Vagina (tissue), 2 donors: Measurements from ENCODE around the gene CLEC16A.

Experiments used
- CTCF ChIP-seq, 3 experiments: fragments of 450-650 bp in 2 of 3; fragments of 200-600 bp in 1 of 3; sonication (generic) in 1 of 3; IDR thresholded peaks; one replicate each; pipeline ENCODE4 v1.5.1; 2017 to 2019; ENCODE audit warnings: antibody characterized with exemption in 3 of 3, mild to moderate bottlenecking in 2 of 3, moderate library complexity in 2 of 3
- POLR2A ChIP-seq, 2 donors: fragments of 450-650 bp; IDR thresholded peaks; one replicate each; pipeline ENCODE4 v1.6.1; 2017; ENCODE audit warnings: antibody characterized with exemption in 2 of 2, mild to moderate bottlenecking in 2 of 2, moderate library complexity in 2 of 2
- POLR2AphosphoS5 ChIP-seq, 2 donors: sonication (generic); formaldehyde crosslinking; IDR thresholded peaks; one replicate each; pipeline ENCODE4 v1.9.0; 2017; ENCODE audit warnings: antibody characterized with exemption in 2 of 2, mild to moderate bottlenecking in 2 of 2, low read depth in 1 of 2; ENCODE audit not compliant: insufficient read depth in 1 of 2

GRCh38 chr16:11121083-11121608, 176.8 kb downstream of the CLEC16A start:
- TF ChIP-seq CTCF (IDR thresholded peaks at IDR 0.05), result no peak
- TF ChIP-seq POLR2A (IDR thresholded peaks at IDR 0.05), result no peak
- TF ChIP-seq POLR2AphosphoS5 (IDR thresholded peaks at IDR 0.05; ENCODE audit: insufficient read depth in 1 of 2, low read depth in 1 of 2), result no peak
